Kidney epithelial cell (primary cell): ENCODE data around the gene TRIM13. TPM values are rescaled to one million over a fixed set of nuclear protein-coding genes. Genes with fewer than 3 reads are reported as not detected.

Experiments used
- DNase-seq: peaks from one replicate; pipeline ENCODE4 v3.0.0-alpha.2; 2010; ENCODE audit warnings: low read depth
- H3K27me3 ChIP-seq: 2 replicates; pipeline ENCODE4 v1.6.0; 2011; ENCODE audit warnings: low read length; ENCODE audit not compliant: control insufficient read depth, insufficient read depth
- H3K36me3 ChIP-seq: 2 replicates; pipeline ENCODE4 v1.5.1; 2011; ENCODE audit warnings: low read length; ENCODE audit not compliant: control insufficient read depth, insufficient read depth
- H3K4me3 ChIP-seq: 2 replicates; pipeline ENCODE4 v1.5.1; 2011; ENCODE audit warnings: low read depth, mild to moderate bottlenecking, control low read depth, low read length
- CTCF ChIP-seq: IDR thresholded peaks from 2 replicates; pipeline ENCODE4 v1.5.1; 2011; ENCODE audit warnings: mild to moderate bottlenecking, moderate library complexity, low read length, control low read depth, inconsistent platforms; ENCODE audit not compliant: insufficient read depth, poor library complexity, severe bottlenecking
- total RNA-seq: library from RNA; depleted of rRNA; stranded (reverse); fragments of >200 nt; gene quantifications from 2 replicates; pipeline ENCODE4 v1.2.3, GENCODE V29; 2015

Gene TRIM13
- total RNA-seq, 1 donor from 2014 or later = 17.5 TPM

- no peak overlapping the region for H3K4me3 ChIP-seq
- no peak for DNase-seq
- no peaks in the 10 kb centered on the region for H3K27me3 ChIP-seq
- no peaks in the 10 kb centered on the region for H3K36me3 ChIP-seq
- no peak for TF ChIP-seq CTCF
Measured at GRCh38 chr13:50030315-50030714, 33.5 kb downstream of the TRIM13 start.

GRCh38 chr13:50033725-50034124 lies 36.9 kb downstream of the TRIM13 start:
- H3K4me3 ChIP-seq = no peak overlapping the region
- H3K36me3 ChIP-seq = no peaks in the 10 kb centered on the region
- no peak for DNase-seq
- TF ChIP-seq CTCF = no peak
- H3K27me3 ChIP-seq = no peaks in the 10 kb centered on the region

- DNase-seq = no peak
- H3K4me3 ChIP-seq = no peak overlapping the region
- no peaks in the 10 kb centered on the region for H3K27me3 ChIP-seq
- H3K36me3 ChIP-seq = no peaks in the 10 kb centered on the region
- TF ChIP-seq CTCF = no peak
Measured at GRCh38 chr13:50037788-50038187, 40.9 kb downstream of the TRIM13 start.

GRCh38 chr13:50038266-50038665 lies 41.4 kb downstream of the TRIM13 start:
- H3K4me3 ChIP-seq = no peak overlapping the region
- no peak for DNase-seq
- no peak for TF ChIP-seq CTCF
- no peaks in the 10 kb centered on the region for H3K36me3 ChIP-seq
- no peaks in the 10 kb centered on the region for H3K27me3 ChIP-seq

- no peak for DNase-seq
- TF ChIP-seq CTCF = no peak
- Histone ChIP-seq H3K36me3 (no peaks in the 10 kb centered on the region), H3K4me3 (no peak overlapping the region), H3K27me3 (no peaks in the 10 kb centered on the region)
Measured at GRCh38 chr13:50052478-50052877, 55.6 kb downstream of the TRIM13 start.

GRCh38 chr13:50053844-50054243 lies 57.0 kb downstream of the TRIM13 start:
- Histone ChIP-seq H3K4me3 (no peak overlapping the region), H3K36me3 (no peaks in the 10 kb centered on the region), H3K27me3 (no peaks in the 10 kb centered on the region)
- DNase-seq = no peak
- TF ChIP-seq CTCF = no peak
